ENCODE measurements around the gene SRGAP1. TPM values are rescaled to one million over a fixed set of nuclear protein-coding genes. Genes with fewer than 3 reads are reported as not detected.

The SRGAP1 gene
- total RNA-seq, 1 donor: 26.1 TPM

DNA sequence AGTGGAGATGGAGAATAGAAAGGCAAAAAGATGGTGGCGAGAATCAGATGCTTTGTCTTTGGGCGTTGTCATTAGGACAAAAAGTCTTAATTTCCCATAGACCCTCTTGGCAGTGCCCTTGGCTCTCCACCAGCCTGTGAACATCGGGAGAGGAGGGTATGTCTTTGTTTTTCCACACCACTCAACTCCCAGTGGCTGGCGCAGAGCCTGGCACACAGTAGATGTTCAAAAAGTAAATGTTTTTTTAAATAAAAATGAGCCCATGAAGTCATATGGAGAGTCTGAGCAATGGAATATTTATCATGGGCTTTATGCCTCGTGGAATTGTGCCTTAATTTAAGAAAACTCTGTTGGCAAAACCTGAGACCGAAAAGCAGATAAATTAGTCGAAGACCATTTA, 90.4 kb downstream of the SRGAP1 start:
- Histone ChIP-seq H3K4me1 (ENCODE audit: insufficient read depth, low read length) (peaks cover 33% of the 10 kb centered on the region), H3K9me3 (ENCODE audit: low read depth, low read length) (no peaks in the 10 kb centered on the region), H3K4me3 (ENCODE audit: insufficient read depth, low read length) (no peak overlapping the region), H3K36me3 (ENCODE audit: insufficient read depth, low read length) (no peaks in the 10 kb centered on the region), H2AFZ (ENCODE audit: low read length) (no peak overlapping the region), H3K27ac (ENCODE audit: low read depth, low read length) (peak overlapping the region; percentile 32), H3K79me2 (ENCODE audit: insufficient read depth, low read length) (peaks cover 90% of the 10 kb centered on the region), H3K27me3 (ENCODE audit: insufficient read depth, low read length) (no peaks in the 10 kb centered on the region), H3K4me2 (ENCODE audit: insufficient read depth, low read length) (peak overlapping the region; percentile 25), H4K20me1 (ENCODE audit: insufficient read depth, low read length) (no peaks in the 10 kb centered on the region)
- TF ChIP-seq, protein P1, sequence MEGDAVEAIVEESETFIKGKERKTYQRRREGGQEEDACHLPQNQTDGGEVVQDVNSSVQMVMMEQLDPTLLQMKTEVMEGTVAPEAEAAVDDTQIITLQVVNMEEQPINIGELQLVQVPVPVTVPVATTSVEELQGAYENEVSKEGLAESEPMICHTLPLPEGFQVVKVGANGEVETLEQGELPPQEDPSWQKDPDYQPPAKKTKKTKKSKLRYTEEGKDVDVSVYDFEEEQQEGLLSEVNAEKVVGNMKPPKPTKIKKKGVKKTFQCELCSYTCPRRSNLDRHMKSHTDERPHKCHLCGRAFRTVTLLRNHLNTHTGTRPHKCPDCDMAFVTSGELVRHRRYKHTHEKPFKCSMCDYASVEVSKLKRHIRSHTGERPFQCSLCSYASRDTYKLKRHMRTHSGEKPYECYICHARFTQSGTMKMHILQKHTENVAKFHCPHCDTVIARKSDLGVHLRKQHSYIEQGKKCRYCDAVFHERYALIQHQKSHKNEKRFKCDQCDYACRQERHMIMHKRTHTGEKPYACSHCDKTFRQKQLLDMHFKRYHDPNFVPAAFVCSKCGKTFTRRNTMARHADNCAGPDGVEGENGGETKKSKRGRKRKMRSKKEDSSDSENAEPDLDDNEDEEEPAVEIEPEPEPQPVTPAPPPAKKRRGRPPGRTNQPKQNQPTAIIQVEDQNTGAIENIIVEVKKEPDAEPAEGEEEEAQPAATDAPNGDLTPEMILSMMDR (IDR thresholded peaks at IDR 0.05; ENCODE audit: extremely low read depth, low read depth, low read length): no peak
- DNase-seq (ENCODE audit: insufficient read length, low spot score, missing footprints): no peak

DNA sequence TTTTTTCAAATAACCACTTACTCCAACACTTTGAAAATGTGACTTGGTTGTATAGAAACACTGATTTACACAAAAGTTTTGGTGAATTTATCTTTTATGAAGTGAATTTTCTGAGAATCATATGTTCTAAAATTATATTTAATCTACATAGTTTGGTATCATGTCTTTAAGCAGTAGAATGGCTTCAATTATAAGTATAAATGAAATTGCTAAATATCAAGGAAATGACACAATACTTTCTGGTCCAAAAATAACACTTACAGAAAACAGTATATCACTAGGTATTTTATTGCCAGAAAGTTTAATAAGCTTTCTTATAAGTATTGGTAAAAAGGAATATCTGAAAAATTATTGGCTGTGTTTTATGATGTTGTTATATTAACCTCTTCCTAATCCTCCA, 90.9 kb downstream of the SRGAP1 start:
- Histone ChIP-seq H3K27ac (ENCODE audit: low read depth, low read length) (peak overlapping the region; percentile 32), H3K4me2 (ENCODE audit: insufficient read depth, low read length) (no peak overlapping the region), H3K36me3 (ENCODE audit: insufficient read depth, low read length) (no peaks in the 10 kb centered on the region), H3K4me3 (ENCODE audit: insufficient read depth, low read length) (no peak overlapping the region), H3K27me3 (ENCODE audit: insufficient read depth, low read length) (no peaks in the 10 kb centered on the region), H3K4me1 (ENCODE audit: insufficient read depth, low read length) (peaks cover 28% of the 10 kb centered on the region), H3K9me3 (ENCODE audit: low read depth, low read length) (no peaks in the 10 kb centered on the region), H4K20me1 (ENCODE audit: insufficient read depth, low read length) (no peaks in the 10 kb centered on the region), H3K79me2 (ENCODE audit: insufficient read depth, low read length) (peaks cover 90% of the 10 kb centered on the region), H2AFZ (ENCODE audit: low read length) (no peak overlapping the region)
- DNase-seq (ENCODE audit: insufficient read length, low spot score, missing footprints): no peak
- TF ChIP-seq, protein P1 (IDR thresholded peaks at IDR 0.05; ENCODE audit: extremely low read depth, low read depth, low read length): no peak

DNA sequence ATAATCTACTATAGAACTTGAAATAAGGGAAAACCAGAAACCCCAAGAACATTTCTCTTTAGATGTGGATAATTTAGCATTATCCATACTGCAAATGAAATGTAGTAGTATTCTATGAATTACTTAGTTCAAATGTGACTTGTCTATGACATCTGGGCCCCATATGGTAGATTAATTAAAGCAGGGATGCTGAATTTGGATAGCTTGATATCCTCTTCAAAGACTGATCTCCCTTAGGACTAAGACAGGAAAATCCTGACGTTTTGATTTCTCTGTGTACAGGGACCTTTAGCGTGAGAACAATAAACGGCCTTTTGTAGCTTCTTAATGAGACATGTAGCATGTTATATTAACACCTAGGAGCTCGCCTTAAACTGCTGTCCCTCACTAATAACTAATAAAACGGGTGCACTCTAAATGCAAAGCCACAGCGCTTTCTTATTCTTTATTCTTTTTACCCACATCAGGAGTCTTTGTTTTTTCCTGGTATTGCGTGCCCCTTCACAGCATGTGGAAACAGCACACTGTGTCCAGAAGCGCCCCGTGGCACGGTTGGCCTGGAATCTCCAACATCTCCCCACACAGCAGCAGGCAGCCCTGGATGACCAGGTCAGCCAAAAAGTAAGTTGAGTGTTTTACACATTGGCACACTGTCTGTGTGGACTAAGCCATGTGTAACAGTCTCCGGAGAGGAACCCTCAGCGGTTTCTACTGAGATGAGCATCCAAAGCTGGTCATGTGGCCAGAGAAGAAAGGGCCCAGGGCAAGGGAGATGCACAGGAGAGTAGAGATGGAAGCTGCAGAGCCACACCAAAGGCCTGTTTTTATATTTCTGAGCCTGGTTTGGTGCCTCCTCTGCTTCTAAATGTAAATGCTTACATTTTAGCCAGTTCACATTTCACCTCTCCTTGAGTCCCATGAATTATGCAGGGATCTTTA, 93.1 kb downstream of the SRGAP1 start:
- H2AFZ ChIP-seq (ENCODE audit: low read length): no peak overlapping the region
- H3K4me3 ChIP-seq (ENCODE audit: insufficient read depth, low read length): no peak overlapping the region
- H3K79me2 ChIP-seq (ENCODE audit: insufficient read depth, low read length): peaks cover 90% of the 10 kb centered on the region
- H3K4me1 ChIP-seq (ENCODE audit: insufficient read depth, low read length): peaks cover 15% of the 10 kb centered on the region
- TF ChIP-seq, protein P1 (IDR thresholded peaks at IDR 0.05; ENCODE audit: extremely low read depth, low read depth, low read length): no peak
- no peaks in the 10 kb centered on the region for H3K36me3 ChIP-seq (ENCODE audit: insufficient read depth, low read length)
- no peaks in the 10 kb centered on the region for H4K20me1 ChIP-seq (ENCODE audit: insufficient read depth, low read length)
- no peaks in the 10 kb centered on the region for H3K9me3 ChIP-seq (ENCODE audit: low read depth, low read length)
- no peaks in the 10 kb centered on the region for H3K27me3 ChIP-seq (ENCODE audit: insufficient read depth, low read length)
- H3K27ac ChIP-seq (ENCODE audit: low read depth, low read length): no peak overlapping the region
- H3K4me2 ChIP-seq (ENCODE audit: insufficient read depth, low read length): no peak overlapping the region
- no peak for DNase-seq (ENCODE audit: insufficient read length, low spot score, missing footprints)

DNA sequence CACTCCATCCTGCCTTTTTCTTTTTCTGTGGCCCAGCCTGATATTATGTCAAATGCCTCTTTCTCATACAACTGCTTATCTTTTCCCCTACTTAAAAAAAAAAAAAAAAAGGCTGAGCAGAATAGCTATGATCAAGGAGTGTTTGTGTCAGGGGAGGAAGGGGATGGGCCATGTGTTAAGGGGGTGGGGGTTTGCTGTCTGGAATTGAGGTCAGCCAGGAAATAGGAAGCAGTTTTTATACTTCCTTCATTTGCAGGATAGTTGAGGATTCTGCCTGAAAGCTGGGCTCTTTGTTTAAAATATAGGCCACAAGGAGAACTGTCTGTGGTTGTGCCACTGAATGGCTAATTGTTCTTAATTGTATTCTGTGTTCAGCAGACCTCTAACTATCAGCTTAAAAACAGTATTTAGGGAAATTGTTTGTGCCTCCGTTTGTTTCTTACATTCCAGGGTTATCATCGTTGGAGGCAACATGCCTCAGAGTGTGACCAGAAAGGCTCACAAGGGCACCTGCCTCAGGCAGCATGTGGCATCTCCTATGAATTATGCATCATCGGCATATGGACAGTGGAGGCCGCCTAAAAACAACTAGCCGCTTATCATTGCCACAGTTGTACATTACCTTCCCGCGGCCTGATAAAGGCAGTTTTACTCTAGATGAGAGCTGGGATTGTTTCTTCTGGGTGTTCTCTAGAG, 96.0 kb downstream of the SRGAP1 start:
- no peaks in the 10 kb centered on the region for H3K27me3 ChIP-seq (ENCODE audit: insufficient read depth, low read length)
- H3K4me3 ChIP-seq (ENCODE audit: insufficient read depth, low read length): no peak overlapping the region
- H2AFZ ChIP-seq (ENCODE audit: low read length): no peak overlapping the region
- peaks cover 4% of the 10 kb centered on the region for H3K4me1 ChIP-seq (ENCODE audit: insufficient read depth, low read length)
- H4K20me1 ChIP-seq (ENCODE audit: insufficient read depth, low read length): peaks cover 3% of the 10 kb centered on the region
- H3K27ac ChIP-seq (ENCODE audit: low read depth, low read length): no peak overlapping the region
- no peaks in the 10 kb centered on the region for H3K36me3 ChIP-seq (ENCODE audit: insufficient read depth, low read length)
- H3K79me2 ChIP-seq (ENCODE audit: insufficient read depth, low read length): peaks cover 94% of the 10 kb centered on the region
- H3K9me3 ChIP-seq (ENCODE audit: low read depth, low read length): no peaks in the 10 kb centered on the region
- TF ChIP-seq, protein P1 (IDR thresholded peaks at IDR 0.05; ENCODE audit: extremely low read depth, low read depth, low read length): no peak
- H3K4me2 ChIP-seq (ENCODE audit: insufficient read depth, low read length): no peak overlapping the region
- no peak for DNase-seq (ENCODE audit: insufficient read length, low spot score, missing footprints)
